HCT116 (cell line): ENCODE results near the gene CNTNAP5. TPM values are rescaled to one million over a fixed set of nuclear protein-coding genes. Genes with fewer than 3 reads are reported as not detected.

Experiments
- ATAC-seq: fragments of 200-7000 bp; cut with Tn5 transposase; 2 replicates; pipeline ENCODE4 v1.9.1; 2020; ENCODE audit warnings: mild to moderate bottlenecking, moderate library complexity
- BruUV-seq: library from RNA; stranded (reverse); fragments of 400-500 nt; replicated peaks from 2 replicates; lab custom pipeline; 2021; lab: Mats Ljungman, UMichigan
- CTCF ChIA-PET: fragments of 300-600 bp; sonication (Branson Sonifier 250); formaldehyde crosslinking; loops from one replicate; lab custom pipeline; 2021; ENCODE audit warnings: antibody characterized with exemption; lab: Charles Lee
- POLR2A ChIA-PET: fragments of 300-600, 350-600 bp; sonication (Branson Sonifier 250); formaldehyde crosslinking; loops from one replicate; lab custom pipeline; 2021; ENCODE audit warnings: antibody characterized with exemption; lab: Charles Lee
- RAD21 ChIA-PET, 2 experiments: fragments of 300-600 bp; sonication (Branson Sonifier 250); formaldehyde crosslinking; loops; one replicate each; lab custom pipeline; 2023; ENCODE audit warnings: low total read pairs in 2 of 2; ENCODE audit not compliant: uncharacterized antibody in 2 of 2, unreplicated experiment in 2 of 2, low non-redundant PET in 1 of 2; lab: Charles Lee
- DNase-seq: peaks from one replicate; pipeline ENCODE4 v3.0.0-alpha.2; 2010; ENCODE audit warnings: low read depth, low spot score
- H2AFZ ChIP-seq: fragments of 200-600 bp; shearing (Covaris generic), sonication (generic); 2 replicates; pipeline ENCODE4 v1.6.1; 2017; ENCODE audit warnings: low read depth, mixed run types, mixed read lengths, antibody characterized with exemption, low read length; ENCODE audit not compliant: poor library complexity, severe bottlenecking
- H3K27ac ChIP-seq: 2 replicates; pipeline ENCODE4 v1.5.1; 2012; ENCODE audit warnings: low read depth, low read length
- H3K27me3 ChIP-seq: fragments of 200-600 bp; sonication (generic); 2 replicates; pipeline ENCODE4 v1.6.1; 2016; ENCODE audit warnings: mixed run types, low read length, mixed read lengths; ENCODE audit not compliant: insufficient read depth
- H3K36me3 ChIP-seq, 2 experiments: fragments of 200-500 bp in 1 of 2; fragments of 200-600 bp in 1 of 2; sonication (Bioruptor generic) in 1 of 2; sonication (generic) in 1 of 2; 2 replicates each; pipeline versions ENCODE4 v1.5.1 to v1.6.1; 2014 to 2016; ENCODE audit warnings: low read length in 2 of 2, inconsistent platforms in 1 of 2, mixed read lengths in 1 of 2, mixed run types in 1 of 2; ENCODE audit not compliant: insufficient read depth in 2 of 2, control insufficient read depth in 1 of 2
- H3K4me1 ChIP-seq, 2 experiments: fragments of 200-600 bp in 1 of 2; sonication (generic) in 1 of 2; 2 replicates each; pipeline versions ENCODE4 v1.5.1 to v1.6.1; 2012 to 2017; ENCODE audit warnings: low read length in 2 of 2, inconsistent platforms in 1 of 2, mild to moderate bottlenecking in 1 of 2, mixed read lengths in 1 of 2, mixed run types in 1 of 2, moderate library complexity in 1 of 2; ENCODE audit not compliant: insufficient read depth in 2 of 2, control insufficient read depth in 1 of 2
- H3K4me2 ChIP-seq: fragments of 200-600 bp; sonication (generic); 2 replicates; pipeline ENCODE4 v1.6.1; 2017; ENCODE audit warnings: mixed run types, low read length, mixed read lengths
- H3K4me3 ChIP-seq, 2 experiments: fragments of 200-600 bp in 1 of 2; sonication (generic) in 1 of 2; replicated peaks in 1 of 2; 2 replicates each; pipeline ENCODE4 v1.5.1; 2011 to 2016; ENCODE audit warnings: low read length in 2 of 2, control low read depth in 1 of 2, low read depth in 1 of 2, mild to moderate bottlenecking in 1 of 2, mixed read lengths in 1 of 2, mixed run types in 1 of 2
- H3K79me2 ChIP-seq: fragments of 200-600 bp; sonication (generic); 2 replicates; pipeline ENCODE4 v1.6.1; 2017; ENCODE audit warnings: mild to moderate bottlenecking, mixed run types, low read length, moderate library complexity, mixed read lengths; ENCODE audit not compliant: insufficient read depth
- H3K9ac ChIP-seq: fragments of 200-600 bp; sonication (generic); 2 replicates; pipeline ENCODE4 v1.6.1; 2016; ENCODE audit warnings: low read length, mixed read lengths
- H3K9me2 ChIP-seq: fragments of 200-600 bp; sonication (generic), shearing (Covaris generic); 2 replicates; pipeline ENCODE4 v1.6.1; 2017; ENCODE audit warnings: mixed run types, mild to moderate bottlenecking, moderate library complexity; ENCODE audit not compliant: insufficient read depth
- H3K9me3 ChIP-seq, 2 experiments: fragments of 200-500 bp in 1 of 2; fragments of 200-600 bp in 1 of 2; sonication (Bioruptor generic) in 1 of 2; sonication (generic) in 1 of 2; 2 replicates each; pipeline ENCODE4 v1.6.1; 2014 to 2017; ENCODE audit warnings: low read length in 2 of 2, mixed read lengths in 2 of 2, inconsistent platforms in 1 of 2, low read depth in 1 of 2, mild to moderate bottlenecking in 1 of 2, mixed run types in 1 of 2, moderate library complexity in 1 of 2; ENCODE audit not compliant: control insufficient read depth in 1 of 2, insufficient read depth in 1 of 2
- H4K20me1 ChIP-seq: fragments of 200-600 bp; sonication (generic), shearing (Covaris generic); 2 replicates; pipeline ENCODE4 v1.6.1; 2017; ENCODE audit warnings: mixed run types, mild to moderate bottlenecking, moderate library complexity; ENCODE audit not compliant: insufficient read depth
- CBX3 ChIP-seq: IDR thresholded peaks from 2 replicates; pipeline ENCODE4 v1.6.1; 2012; ENCODE audit warnings: low read depth
- CEBPB ChIP-seq: IDR thresholded peaks from 2 replicates; pipeline ENCODE4 v1.6.1; 2012; ENCODE audit warnings: low read depth
- ELF1 ChIP-seq: IDR thresholded peaks from 2 replicates; pipeline ENCODE4 v1.6.1; 2012; ENCODE audit warnings: low read depth, borderline replicate concordance
- EZH2phosphoT487 ChIP-seq: fragments of 200-600 bp; IDR thresholded peaks from 2 replicates; pipeline ENCODE4 v1.6.1; 2018; ENCODE audit warnings: antibody characterized with exemption, borderline replicate concordance
- RAD21 ChIP-seq: IDR thresholded peaks from 2 replicates; pipeline ENCODE4 v1.6.1; 2012; ENCODE audit warnings: low read depth, mild to moderate bottlenecking
- SP1 ChIP-seq: IDR thresholded peaks from 2 replicates; pipeline ENCODE4 v1.6.1; 2012; ENCODE audit warnings: low read depth
- SRF ChIP-seq: IDR thresholded peaks from 2 replicates; pipeline ENCODE4 v1.6.1; 2012; ENCODE audit warnings: low read depth
- TCF7L2 ChIP-seq: IDR thresholded peaks from 2 replicates; pipeline ENCODE4 v1.7.0; 2011; ENCODE audit warnings: borderline replicate concordance, inconsistent platforms; ENCODE audit not compliant: insufficient read depth, insufficient read length; ENCODE audit errors: extremely low read depth
- YY1 ChIP-seq: IDR thresholded peaks from 2 replicates; pipeline ENCODE4 v1.6.1; 2011; ENCODE audit warnings: low read length, low read depth, moderate library complexity, mild to moderate bottlenecking; ENCODE audit not compliant: insufficient replicate concordance; ENCODE audit errors: extremely low read depth
- ZFX ChIP-seq: fragments of 450-650 bp; IDR thresholded peaks from 2 replicates; pipeline ENCODE4 v1.6.1; 2017
- ZNF274 ChIP-seq: fragments of 200-500 bp; sonication (Bioruptor generic); IDR thresholded peaks from 2 replicates; pipeline ENCODE4 v1.6.1; 2014; ENCODE audit warnings: mild to moderate bottlenecking, low read depth, low read length, inconsistent platforms
- intact Hi-C: fragments of 100-400 bp; cut with micrococcal nuclease; formaldehyde crosslinking; loops from 2 replicates; pipeline ENCODE4 v1.10.0; 2022
- total RNA-seq: library from RNA; stranded (reverse); gene quantifications from one replicate; pipeline ENCODE4 v1.2.1, GENCODE V29; 2021; ENCODE audit not compliant: unreplicated experiment
- TF ChIP-seq, protein P1 (sequence below): IDR thresholded peaks from 2 replicates; pipeline ENCODE4 v1.6.1; 2011; ENCODE audit warnings: mild to moderate bottlenecking, low read length, moderate library complexity; ENCODE audit not compliant: insufficient replicate concordance; ENCODE audit errors: extremely low read depth
- TF ChIP-seq, protein P2 (sequence below): IDR thresholded peaks from 2 replicates; pipeline ENCODE4 v1.6.1; 2012
- TF ChIP-seq, protein P3 (sequence below), 3 experiments: fragments of 200-600 bp in 1 of 3; sonication (generic) in 1 of 3; IDR thresholded peaks in 2 of 3; conservative IDR thresholded peaks in 1 of 3; 2 replicates each; pipeline ENCODE4 v1.5.1; 2012 to 2017; ENCODE audit warnings: low read depth in 2 of 3, low read length in 2 of 3, antibody characterized with exemption in 1 of 3, borderline replicate concordance in 1 of 3, control low read depth in 1 of 3, mild to moderate bottlenecking in 1 of 3, mixed read lengths in 1 of 3, mixed run types in 1 of 3, moderate library complexity in 1 of 3; ENCODE audit not compliant: insufficient read depth in 1 of 3
- TF ChIP-seq, protein P4 (sequence below): IDR thresholded peaks from 2 replicates; pipeline ENCODE4 v1.6.1; 2012

CNTNAP5 gene
- total RNA-seq, 1 experiment from 2014 or later = not detected

DNA sequence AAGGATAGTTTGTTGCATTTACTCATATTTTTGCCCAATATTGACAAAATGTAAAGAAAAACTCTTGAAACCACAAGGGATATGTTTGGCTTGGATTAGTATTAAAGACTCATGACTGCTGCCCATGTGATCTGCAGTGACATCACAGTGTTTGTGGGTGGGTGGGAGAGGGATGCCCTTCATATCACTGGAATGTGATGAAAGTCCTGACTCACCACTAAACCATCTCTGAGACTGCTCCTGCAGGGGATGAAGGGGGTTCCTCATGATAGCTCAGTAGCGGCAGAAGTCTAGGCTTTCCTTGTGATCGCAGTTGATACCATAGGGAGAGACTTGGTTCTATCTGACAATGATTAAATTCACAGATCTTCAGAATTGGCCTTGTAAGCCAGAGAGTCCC is 451.2 kb downstream of the CNTNAP5 start:
- no peaks in the 10 kb centered on the region for H3K79me2 ChIP-seq
- H3K36me3 ChIP-seq = no peaks in the 10 kb centered on the region
- no peaks in the 10 kb centered on the region for H3K9me2 ChIP-seq
- H4K20me1 ChIP-seq = no peaks in the 10 kb centered on the region; the same call in 1 of the 2 replicates
- H3K4me2 ChIP-seq = no peak overlapping the region
- no peaks in the 10 kb centered on the region for H3K27me3 ChIP-seq
- no peak overlapping the region for H3K4me3 ChIP-seq
- no TSS peak for BruUV-seq
- H3K9ac ChIP-seq = no peak overlapping the region
- no peak for DNase-seq
- ChIA-PET CTCF (no interaction called here), RAD21 (no interaction called here), POLR2A (no interaction called here)
- H2AFZ ChIP-seq = no peak overlapping the region
- TF ChIP-seq CBX3 (no peak), YY1 (no peak), RAD21 (no peak), TCF7L2 (no peak), SP1 (no peak), ZFX (no peak), CEBPB (no peak), ELF1 (no peak), EZH2phosphoT487 (no peak), SRF (no peak), ZNF274 (no peak)
- TF ChIP-seq, protein P1, sequence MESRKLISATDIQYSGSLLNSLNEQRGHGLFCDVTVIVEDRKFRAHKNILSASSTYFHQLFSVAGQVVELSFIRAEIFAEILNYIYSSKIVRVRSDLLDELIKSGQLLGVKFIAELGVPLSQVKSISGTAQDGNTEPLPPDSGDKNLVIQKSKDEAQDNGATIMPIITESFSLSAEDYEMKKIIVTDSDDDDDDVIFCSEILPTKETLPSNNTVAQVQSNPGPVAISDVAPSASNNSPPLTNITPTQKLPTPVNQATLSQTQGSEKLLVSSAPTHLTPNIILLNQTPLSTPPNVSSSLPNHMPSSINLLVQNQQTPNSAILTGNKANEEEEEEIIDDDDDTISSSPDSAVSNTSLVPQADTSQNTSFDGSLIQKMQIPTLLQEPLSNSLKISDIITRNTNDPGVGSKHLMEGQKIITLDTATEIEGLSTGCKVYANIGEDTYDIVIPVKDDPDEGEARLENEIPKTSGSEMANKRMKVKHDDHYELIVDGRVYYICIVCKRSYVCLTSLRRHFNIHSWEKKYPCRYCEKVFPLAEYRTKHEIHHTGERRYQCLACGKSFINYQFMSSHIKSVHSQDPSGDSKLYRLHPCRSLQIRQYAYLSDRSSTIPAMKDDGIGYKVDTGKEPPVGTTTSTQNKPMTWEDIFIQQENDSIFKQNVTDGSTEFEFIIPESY = no peak
- TF ChIP-seq, protein P2, sequence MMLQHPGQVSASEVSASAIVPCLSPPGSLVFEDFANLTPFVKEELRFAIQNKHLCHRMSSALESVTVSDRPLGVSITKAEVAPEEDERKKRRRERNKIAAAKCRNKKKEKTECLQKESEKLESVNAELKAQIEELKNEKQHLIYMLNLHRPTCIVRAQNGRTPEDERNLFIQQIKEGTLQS = no peak
- TF ChIP-seq, protein P3, sequence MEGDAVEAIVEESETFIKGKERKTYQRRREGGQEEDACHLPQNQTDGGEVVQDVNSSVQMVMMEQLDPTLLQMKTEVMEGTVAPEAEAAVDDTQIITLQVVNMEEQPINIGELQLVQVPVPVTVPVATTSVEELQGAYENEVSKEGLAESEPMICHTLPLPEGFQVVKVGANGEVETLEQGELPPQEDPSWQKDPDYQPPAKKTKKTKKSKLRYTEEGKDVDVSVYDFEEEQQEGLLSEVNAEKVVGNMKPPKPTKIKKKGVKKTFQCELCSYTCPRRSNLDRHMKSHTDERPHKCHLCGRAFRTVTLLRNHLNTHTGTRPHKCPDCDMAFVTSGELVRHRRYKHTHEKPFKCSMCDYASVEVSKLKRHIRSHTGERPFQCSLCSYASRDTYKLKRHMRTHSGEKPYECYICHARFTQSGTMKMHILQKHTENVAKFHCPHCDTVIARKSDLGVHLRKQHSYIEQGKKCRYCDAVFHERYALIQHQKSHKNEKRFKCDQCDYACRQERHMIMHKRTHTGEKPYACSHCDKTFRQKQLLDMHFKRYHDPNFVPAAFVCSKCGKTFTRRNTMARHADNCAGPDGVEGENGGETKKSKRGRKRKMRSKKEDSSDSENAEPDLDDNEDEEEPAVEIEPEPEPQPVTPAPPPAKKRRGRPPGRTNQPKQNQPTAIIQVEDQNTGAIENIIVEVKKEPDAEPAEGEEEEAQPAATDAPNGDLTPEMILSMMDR (IDR thresholded peaks at IDR 0.05 in 2 of 3, conservative IDR thresholded peaks at IDR 0.05 in 1 of 3; ENCODE audit: borderline replicate concordance in 1 of 3, insufficient read depth in 1 of 3, low read depth in 2 of 3, low read length in 2 of 3) = no peak
- TF ChIP-seq, protein P4, sequence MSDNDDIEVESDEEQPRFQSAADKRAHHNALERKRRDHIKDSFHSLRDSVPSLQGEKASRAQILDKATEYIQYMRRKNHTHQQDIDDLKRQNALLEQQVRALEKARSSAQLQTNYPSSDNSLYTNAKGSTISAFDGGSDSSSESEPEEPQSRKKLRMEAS = no peak
- H3K9me3 ChIP-seq = peaks cover 0 to 5% of the 10 kb centered on the region in 2 experiments; a peak in 1 of 4 replicates
- H3K27ac ChIP-seq = no peak overlapping the region
- no peak for ATAC-seq
- no peaks in the 10 kb centered on the region for H3K4me1 ChIP-seq
- intact Hi-C loops = no loop called here
